GM12878 (cell line): ENCODE measurements around the gene SELENOO. TPM values are rescaled to one million over a fixed set of nuclear protein-coding genes. Genes with fewer than 3 reads are reported as not detected.
A peak's percentile ranks its signal among the peaks of the same experiment; 100 is the strongest.

ENCODE experiments used
- ATAC-seq: fragments of 200-7000 bp; cut with Tn5 transposase; 3 replicates; pipeline ENCODE4 v1.9.1; 2020; ENCODE audit warnings: mild to moderate bottlenecking, moderate library complexity
- BruUV-seq: library from RNA; stranded (reverse); fragments of 400-500 nt; replicated peaks from 2 replicates; lab custom pipeline; 2021; lab: Mats Ljungman, UMichigan
- CTCF ChIA-PET: fragments of 300-600 bp; sonication (Branson Sonifier 250); formaldehyde crosslinking; extraction: SDS; loops from one replicate; lab custom pipeline; 2021; ENCODE audit warnings: inconsistent platforms; lab: Yijun Ruan, JAX
- POLR2A ChIA-PET: fragments of 350-600 bp; formaldehyde crosslinking; extraction: SDS; loops from one replicate; lab custom pipeline; 2021; ENCODE audit warnings: inconsistent platforms; lab: Charles Lee
- RAD21 ChIA-PET: fragments of 300-600 bp; sonication (Branson Sonifier 250); formaldehyde crosslinking; loops from one replicate; lab custom pipeline; 2023; ENCODE audit warnings: antibody characterized with exemption; ENCODE audit not compliant: unreplicated experiment; lab: Charles Lee
- SMC1A ChIA-PET: fragments of 300-600 bp; sonication (Branson Sonifier 250); formaldehyde crosslinking; loops from one replicate; lab custom pipeline; 2023; ENCODE audit not compliant: unreplicated experiment, uncharacterized antibody; lab: Charles Lee
- DNase-seq: peaks from one replicate; pipeline ENCODE4 v3.0.0-alpha.2; 2011; ENCODE audit warnings: low read depth, low spot score
- FAIRE-seq: peaks from 3 replicates; lab custom pipeline; 2011; peaks lifted over from hg19 to GRCh38; lab: Jason Lieb, UNC
- H2AFZ ChIP-seq: 2 replicates; pipeline ENCODE4 v1.6.0; 2011; ENCODE audit warnings: low read depth, low read length, control low read depth; ENCODE audit not compliant: control insufficient read depth
- H3K27ac ChIP-seq: 2 replicates; pipeline ENCODE4 v1.5.1; 2011; ENCODE audit warnings: control low read depth; ENCODE audit not compliant: control insufficient read depth, insufficient read depth
- H3K27me3 ChIP-seq, 2 experiments: replicated peaks in 1 of 2; 2 replicates each; pipeline versions ENCODE4 v1.6.0 to v1.6.1; 2011; ENCODE audit warnings: low read length in 1 of 2; ENCODE audit not compliant: control insufficient read depth in 2 of 2, insufficient read depth in 2 of 2
- H3K36me3 ChIP-seq, 2 experiments: 2 replicates each; pipeline ENCODE4 v1.5.1; 2011; ENCODE audit warnings: low read length in 1 of 2; ENCODE audit not compliant: control insufficient read depth in 2 of 2, insufficient read depth in 2 of 2
- H3K4me1 ChIP-seq: 2 replicates; pipeline ENCODE4 v1.6.1; 2011; ENCODE audit warnings: mild to moderate bottlenecking, low read length, moderate library complexity, mixed read lengths; ENCODE audit not compliant: control insufficient read depth, insufficient read depth
- H3K4me2 ChIP-seq: 2 replicates; pipeline ENCODE4 v1.6.0; 2011; ENCODE audit warnings: control low read depth; ENCODE audit not compliant: control insufficient read depth, insufficient read depth
- H3K4me3 ChIP-seq: fragments of 200-600 bp; sonication (generic); 2 replicates; pipeline ENCODE4 v1.5.1; 2016
- H3K79me2 ChIP-seq: 2 replicates; pipeline ENCODE4 v1.6.0; 2011; ENCODE audit warnings: low read length; ENCODE audit not compliant: control insufficient read depth, insufficient read depth
- H3K9ac ChIP-seq: 2 replicates; pipeline ENCODE4 v1.8.0; 2011; ENCODE audit warnings: low read length, control low read depth, mixed read lengths; ENCODE audit not compliant: control insufficient read depth, insufficient read depth
- H3K9me3 ChIP-seq: replicated peaks from 3 replicates; pipeline ENCODE4 v1.5.1; 2011; ENCODE audit warnings: mild to moderate bottlenecking, low read length; ENCODE audit not compliant: control insufficient read depth, insufficient read depth
- H4K20me1 ChIP-seq: 2 replicates; pipeline ENCODE4 v1.6.0; 2011; ENCODE audit not compliant: control insufficient read depth, insufficient read depth
- NR2F1 ChIP-seq: fragments of 450-650 bp; conservative IDR thresholded peaks from 2 replicates; pipeline ENCODE4 v1.6.1; 2017; ENCODE audit warnings: mild to moderate bottlenecking
- POLR2A ChIP-seq: IDR thresholded peaks from 2 replicates; pipeline ENCODE4 v1.6.1; 2011; ENCODE audit warnings: low read depth, mild to moderate bottlenecking, low read length
- WGBS: methylation state at CpG from one replicate; pipeline ENCODE4 v1.1.6; 2016; ENCODE audit warnings: low lambda C conversion rate; ENCODE audit not compliant: insufficient replicate concordance, insufficient coverage; ENCODE audit errors: missing lambda C conversion rate; 5-methylcytosine and 5-hydroxymethylcytosine counted together
- in situ Hi-C: fragments of 300-500 bp; cut with MboI; formaldehyde crosslinking; loops from 9 replicates; pipeline ENCODE4 v1.14.3; 2018; ENCODE audit warnings: mixed read lengths
- intact Hi-C: fragments of 100-400 bp; cut with micrococcal nuclease; formaldehyde crosslinking; loops from one replicate; pipeline ENCODE4 v1.14.2; 2022; ENCODE audit not compliant: unreplicated experiment
- polyA plus RNA-seq, 11 experiments: library from polyadenylated mRNA; depleted of rRNA in 4 of 11; unstranded in 6 of 11; stranded (reverse) in 5 of 11; fragments of >200 nt; fragmentation: Nextera tagmentation in 4 of 11; fragmentation: Illumina TruSeq in 1 of 11; extraction: Ambion mirVana in 4 of 11; extraction: Trizol in 1 of 11; gene quantifications; 1 replicate in 1 of 11; 2 replicates in 10 of 11; pipeline versions ENCODE4 v1.2.1 to v1.2.3, GENCODE V29; 2011 to 2016; ENCODE audit warnings: inconsistent platforms in 2 of 11, missing spikeins in 2 of 11, low read depth in 1 of 11
- total RNA-seq, 4 experiments: library from RNA; depleted of rRNA in 3 of 4; stranded (reverse); fragments of >200 nt in 3 of 4; fragmentation: Illumina TruSeq in 1 of 4; extraction: Trizol in 1 of 4; gene quantifications; 2 replicates each; pipeline versions ENCODE4 v1.2.1 to v1.2.3, GENCODE V29; 2013 to 2021
- TF ChIP-seq, protein P1 (sequence below): fragments of 450-650 bp; IDR thresholded peaks from 2 replicates; pipeline ENCODE4 v1.6.1; 2017; ENCODE audit warnings: mild to moderate bottlenecking, moderate library complexity

The SELENOO gene
- total and polyA plus RNA-seq, 10 of the 15 experiments (the other 5 are each of a cell fraction or from before 2014, with no cell fraction given), result 0.42 to 23.3 (median 3.3) TPM

DNA sequence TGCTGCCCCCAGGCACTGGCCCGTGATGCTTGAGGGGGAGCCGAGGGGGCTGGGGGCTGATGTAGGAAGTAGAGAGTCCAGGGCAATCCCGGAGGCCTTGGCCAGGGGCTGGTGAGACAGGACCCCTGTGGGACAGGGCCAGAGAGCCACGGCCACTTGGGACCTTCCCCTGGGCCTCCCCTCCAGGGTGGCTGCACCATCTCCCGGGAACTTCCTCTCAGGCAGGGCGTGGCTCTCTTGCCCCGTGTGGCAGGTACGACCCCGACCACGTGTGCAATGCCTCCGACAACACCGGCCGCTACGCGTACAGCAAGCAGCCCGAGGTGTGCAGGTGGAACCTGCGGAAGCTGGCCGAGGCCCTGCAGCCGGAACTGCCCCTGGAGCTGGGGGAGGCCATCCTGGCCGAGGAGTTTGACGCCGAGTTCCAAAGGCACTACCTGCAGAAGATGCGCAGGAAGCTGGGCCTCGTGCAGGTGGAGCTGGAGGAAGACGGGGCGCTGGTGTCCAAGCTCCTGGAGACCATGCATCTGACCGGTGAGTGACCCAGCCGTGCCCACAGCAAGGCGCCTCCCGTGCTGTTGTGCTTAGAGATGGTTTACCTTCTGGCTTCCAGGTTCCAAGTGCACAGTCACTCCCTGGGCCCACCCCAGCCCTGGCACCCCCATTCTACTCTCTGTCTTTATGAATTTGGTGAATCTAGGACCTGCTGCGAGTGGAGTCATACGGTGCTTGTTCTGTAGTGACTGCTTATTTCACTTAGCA, 9.7 kb downstream of the SELENOO start:
- in situ Hi-C loops (loop anchor here (5.0 kb wide), 1 partner anchor 63 kb away; no protein-coding TSS in a partner anchor), intact Hi-C loops (no loop called here)
- DNase-seq (no peak), ATAC-seq (no peak), FAIRE-seq (no peak)
- Histone ChIP-seq H3K27ac (no peak overlapping the region), H2AFZ (no peak overlapping the region), H3K36me3 (peaks cover 7 to 22% of the 10 kb centered on the region in 2 experiments; a peak in 3 of 4 replicates), H3K4me2 (no peak overlapping the region), H3K4me3 (no peak overlapping the region), H3K27me3 (no peaks in the 10 kb centered on the region), H3K4me1 (no peaks in the 10 kb centered on the region), H4K20me1 (no peaks in the 10 kb centered on the region; the same call in 1 of the 2 replicates), H3K9me3 (no peaks in the 10 kb centered on the region), H3K79me2 (no peaks in the 10 kb centered on the region; the same call in 1 of the 2 replicates), H3K9ac (no peak overlapping the region)
- 84% methylated on average over 32 of the region's 32 CpGs for WGBS
- no peak for TF ChIP-seq NR2F1
- TF ChIP-seq, protein P1, sequence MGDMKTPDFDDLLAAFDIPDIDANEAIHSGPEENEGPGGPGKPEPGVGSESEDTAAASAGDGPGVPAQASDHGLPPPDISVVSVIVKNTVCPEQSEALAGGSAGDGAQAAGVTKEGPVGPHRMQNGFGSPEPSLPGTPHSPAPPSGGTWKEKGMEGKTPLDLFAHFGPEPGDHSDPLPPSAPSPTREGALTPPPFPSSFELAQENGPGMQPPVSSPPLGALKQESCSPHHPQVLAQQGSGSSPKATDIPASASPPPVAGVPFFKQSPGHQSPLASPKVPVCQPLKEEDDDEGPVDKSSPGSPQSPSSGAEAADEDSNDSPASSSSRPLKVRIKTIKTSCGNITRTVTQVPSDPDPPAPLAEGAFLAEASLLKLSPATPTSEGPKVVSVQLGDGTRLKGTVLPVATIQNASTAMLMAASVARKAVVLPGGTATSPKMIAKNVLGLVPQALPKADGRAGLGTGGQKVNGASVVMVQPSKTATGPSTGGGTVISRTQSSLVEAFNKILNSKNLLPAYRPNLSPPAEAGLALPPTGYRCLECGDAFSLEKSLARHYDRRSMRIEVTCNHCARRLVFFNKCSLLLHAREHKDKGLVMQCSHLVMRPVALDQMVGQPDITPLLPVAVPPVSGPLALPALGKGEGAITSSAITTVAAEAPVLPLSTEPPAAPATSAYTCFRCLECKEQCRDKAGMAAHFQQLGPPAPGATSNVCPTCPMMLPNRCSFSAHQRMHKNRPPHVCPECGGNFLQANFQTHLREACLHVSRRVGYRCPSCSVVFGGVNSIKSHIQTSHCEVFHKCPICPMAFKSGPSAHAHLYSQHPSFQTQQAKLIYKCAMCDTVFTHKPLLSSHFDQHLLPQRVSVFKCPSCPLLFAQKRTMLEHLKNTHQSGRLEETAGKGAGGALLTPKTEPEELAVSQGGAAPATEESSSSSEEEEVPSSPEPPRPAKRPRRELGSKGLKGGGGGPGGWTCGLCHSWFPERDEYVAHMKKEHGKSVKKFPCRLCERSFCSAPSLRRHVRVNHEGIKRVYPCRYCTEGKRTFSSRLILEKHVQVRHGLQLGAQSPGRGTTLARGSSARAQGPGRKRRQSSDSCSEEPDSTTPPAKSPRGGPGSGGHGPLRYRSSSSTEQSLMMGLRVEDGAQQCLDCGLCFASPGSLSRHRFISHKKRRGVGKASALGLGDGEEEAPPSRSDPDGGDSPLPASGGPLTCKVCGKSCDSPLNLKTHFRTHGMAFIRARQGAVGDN, result no peak
- TF ChIP-seq POLR2A, result peak; percentile 43; the same call in 1 of the 2 replicates
- no TSS peak for BruUV-seq
- RAD21 ChIA-PET, result no interaction called here
- SMC1A ChIA-PET, result no interaction called here
- POLR2A ChIA-PET, result interaction anchor here (0.5 to 0.6 kb wide), 2 partner anchors 53 to 453 kb away, joined by 4 to 6 read pairs; no protein-coding TSS in a partner anchor
- CTCF ChIA-PET, result interaction anchor here (0.7 to 4.0 kb wide), 4 partner anchors 45 to 443 kb away, joined by 3 to 15 read pairs (median 4); no protein-coding TSS in a partner anchor
